GM23338 (cell line): ENCODE results near the gene CLTRN.

Source experiments
- CTCF ChIP-seq, 2 experiments: fragments of 200-600 bp in 1 of 2; sonication (generic) in 1 of 2; conservative IDR thresholded peaks; 2 replicates each; pipeline versions ENCODE4 v1.5.1 to v1.6.1; 2016 to 2017; ENCODE audit warnings: antibody characterized with exemption in 2 of 2, low read depth in 2 of 2, mild to moderate bottlenecking in 2 of 2, moderate library complexity in 1 of 2
- EZH2 ChIP-seq: fragments of 200-600 bp; sonication (generic); IDR thresholded peaks from one replicate; pipeline ENCODE4 v1.8.0; 2017; ENCODE audit warnings: antibody characterized with exemption, mild to moderate bottlenecking, low read depth; ENCODE audit not compliant: unreplicated experiment
- POLR2AphosphoS5 ChIP-seq: IDR thresholded peaks from 2 replicates; pipeline ENCODE4 v1.6.1; 2016; ENCODE audit warnings: antibody characterized with exemption, low read depth

DNA sequence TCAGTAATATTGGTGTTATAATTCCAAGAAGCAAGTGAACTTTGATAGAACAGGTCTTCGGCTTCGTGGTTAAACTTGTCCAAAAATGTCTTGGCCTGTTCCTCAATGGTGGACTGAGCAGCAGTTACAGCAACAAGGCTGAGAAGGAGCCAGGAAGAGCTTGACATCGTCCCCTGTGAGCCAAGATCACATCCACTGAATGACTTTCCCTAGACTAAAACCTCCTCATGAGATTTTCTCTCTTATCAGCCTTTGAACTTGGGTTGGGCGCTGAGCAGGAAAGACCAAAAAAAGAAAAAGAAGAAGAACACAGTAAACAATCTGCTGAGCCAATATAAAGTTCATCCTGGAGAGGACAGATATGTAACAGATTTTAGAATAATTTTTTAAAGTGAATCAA lies 63.9 kb downstream of the CLTRN start, which contains the start of gene ACE2:
- no peak for TF ChIP-seq CTCF (conservative IDR thresholded peaks at IDR 0.05; ENCODE audit: low read depth in 2 of 2)
- no peak for TF ChIP-seq EZH2
- no peak for TF ChIP-seq POLR2AphosphoS5
